Caco-2 (cell line): Measurements from ENCODE around the gene JADE3. TPM values are rescaled to one million over a fixed set of nuclear protein-coding genes. Genes with fewer than 3 reads are reported as not detected.

ENCODE experiments used
- BruUV-seq: library from RNA; stranded (reverse); fragments of 400-500 nt; replicated peaks from 2 replicates; lab custom pipeline; 2021; lab: Mats Ljungman, UMichigan
- CTCF ChIA-PET: fragments of 300-600 bp; sonication (Branson Sonifier 250); formaldehyde crosslinking; loops from one replicate; lab custom pipeline; 2022; ENCODE audit warnings: antibody characterized with exemption; lab: Charles Lee
- POLR2A ChIA-PET: fragments of 300-600 bp; sonication (Branson Sonifier 250); formaldehyde crosslinking; loops from one replicate; lab custom pipeline; 2022; ENCODE audit warnings: antibody characterized with exemption; lab: Charles Lee
- DNase-seq, 2 experiments: peaks; one replicate each; pipeline versions ENCODE4 v3.0.0 to v3.0.0-alpha.2; 2020 to 2022
- H3K27me3 ChIP-seq: replicated peaks from 2 replicates; pipeline ENCODE4 v1.6.0; 2011; ENCODE audit warnings: low read length; ENCODE audit not compliant: control insufficient read depth, insufficient read depth
- H3K36me3 ChIP-seq: 2 replicates; pipeline ENCODE4 v1.5.1; 2011; ENCODE audit warnings: low read length; ENCODE audit not compliant: control insufficient read depth, insufficient read depth
- H3K4me1 ChIP-seq: fragments of 250-450 bp; sonication (Bioruptor Pico); 2 replicates; pipeline ENCODE4 v1.5.1; 2020; ENCODE audit warnings: mild to moderate bottlenecking
- H3K4me3 ChIP-seq: 2 replicates; pipeline ENCODE4 v1.5.1; 2011; ENCODE audit warnings: low read depth, mild to moderate bottlenecking, control low read depth, low read length
- H3K9me3 ChIP-seq: fragments of 250-450 bp; sonication (Bioruptor Pico); 2 replicates; pipeline ENCODE4 v1.5.1; 2020; ENCODE audit warnings: mild to moderate bottlenecking, moderate library complexity
- H3K27ac Mint-ChIP-seq: one replicate; pipeline ENCODE4 v1.8.0; 2022; ENCODE audit warnings: mixed read lengths; ENCODE audit not compliant: unreplicated experiment
- H3K27me3 Mint-ChIP-seq: one replicate; pipeline ENCODE4 v1.8.0; 2022; ENCODE audit warnings: mixed read lengths; ENCODE audit not compliant: insufficient read depth, unreplicated experiment
- H3K36me3 Mint-ChIP-seq: one replicate; pipeline ENCODE4 v1.8.0; 2022; ENCODE audit warnings: mild to moderate bottlenecking, mixed read lengths; ENCODE audit not compliant: insufficient read depth, unreplicated experiment
- H3K4me1 Mint-ChIP-seq: one replicate; pipeline ENCODE4 v1.8.0; 2022; ENCODE audit warnings: low read depth, mixed read lengths; ENCODE audit not compliant: unreplicated experiment
- H3K4me3 Mint-ChIP-seq: one replicate; pipeline ENCODE4 v1.8.0; 2022; ENCODE audit warnings: mild to moderate bottlenecking, moderate library complexity, mixed read lengths; ENCODE audit not compliant: unreplicated experiment
- H3K9me3 Mint-ChIP-seq: one replicate; pipeline ENCODE4 v1.8.0; 2022; ENCODE audit warnings: mixed read lengths; ENCODE audit not compliant: unreplicated experiment
- CTCF ChIP-seq, 2 experiments: fragments of 200-600 bp in 1 of 2; IDR thresholded peaks; 1 replicate in 1 of 2; 2 replicates in 1 of 2; pipeline versions ENCODE4 v1.5.1 to v1.8.0; 2011 to 2022; ENCODE audit warnings: antibody characterized with exemption in 1 of 2, control low read depth in 1 of 2, inconsistent platforms in 1 of 2, low read depth in 1 of 2, low read length in 1 of 2, mild to moderate bottlenecking in 1 of 2, moderate library complexity in 1 of 2; ENCODE audit not compliant: insufficient read depth in 1 of 2, severe bottlenecking in 1 of 2, unreplicated experiment in 1 of 2
- intact Hi-C: fragments of 100-400 bp; cut with micrococcal nuclease; formaldehyde crosslinking; loops from one replicate; pipeline ENCODE4 v1.10.0; 2022; ENCODE audit not compliant: unreplicated experiment
- total RNA-seq: library from RNA; stranded (reverse); gene quantifications from 2 replicates; pipeline ENCODE4 v1.2.3, GENCODE V29; 2022

Gene JADE3
- total RNA-seq, 1 experiment from 2014 or later = 22.7 TPM

DNA sequence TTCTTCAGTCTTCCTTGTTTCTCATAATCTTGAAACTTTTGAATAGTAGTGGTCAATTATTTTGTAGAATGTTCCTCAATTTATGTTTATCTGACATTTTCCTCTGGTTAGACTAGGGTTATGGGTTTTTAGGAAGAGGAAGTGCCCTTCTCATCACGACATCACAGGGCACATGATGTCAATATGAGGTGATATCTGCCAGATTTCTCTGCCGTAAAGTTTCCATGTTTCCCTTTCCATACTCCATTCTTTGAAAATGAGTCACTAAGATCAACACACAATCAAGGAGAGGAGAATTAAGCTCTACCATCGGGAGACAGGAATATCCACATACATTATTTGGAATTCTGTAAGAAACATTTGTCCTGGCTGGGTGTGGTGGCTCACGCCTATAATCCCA lies 46.9 kb upstream of the JADE3 start:
- H3K9me3 ChIP-seq = no peaks in the 10 kb centered on the region
- H3K4me3 ChIP-seq = no peak overlapping the region
- H3K36me3 ChIP-seq = no peaks in the 10 kb centered on the region
- TF ChIP-seq CTCF (IDR thresholded peaks at IDR 0.05; ENCODE audit: insufficient read depth in 1 of 2, low read depth in 1 of 2, low read length in 1 of 2, severe bottlenecking in 1 of 2, unreplicated experiment in 1 of 2) = no peak
- Mint-ChIP-seq H3K4me3 (no peak overlapping the region), H3K36me3 (peaks cover 66% of the 10 kb centered on the region), H3K27me3 (no peaks in the 10 kb centered on the region), H3K9me3 (no peaks in the 10 kb centered on the region), H3K4me1 (peaks cover 8% of the 10 kb centered on the region), H3K27ac (no peak overlapping the region)
- BruUV-seq = no TSS peak
- intact Hi-C loops = no loop called here
- no peak for DNase-seq
- no peaks in the 10 kb centered on the region for H3K27me3 ChIP-seq
- peaks cover 7% of the 10 kb centered on the region for H3K4me1 ChIP-seq
- ChIA-PET CTCF (no interaction called here), POLR2A (no interaction called here)

DNA sequence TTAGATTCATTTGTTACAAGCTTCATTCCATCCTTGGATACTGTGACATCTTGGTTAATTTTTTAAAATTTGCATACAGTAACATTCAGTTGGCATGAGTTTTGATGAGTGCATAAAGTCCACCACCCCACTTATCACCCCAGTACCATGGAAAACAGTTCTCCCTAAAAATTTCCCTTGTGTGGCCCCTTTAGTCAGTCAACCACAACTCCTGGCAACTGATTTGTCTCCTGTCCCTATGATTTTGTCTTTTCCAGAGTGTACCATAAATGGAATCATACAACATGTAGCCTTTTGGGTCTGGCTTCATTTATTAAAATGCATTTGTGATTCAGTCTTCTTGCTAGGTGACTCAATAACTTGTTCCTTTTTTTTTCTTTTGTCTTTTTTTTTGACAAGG lies 45.5 kb upstream of the JADE3 start:
- ChIA-PET POLR2A (no interaction called here), CTCF (no interaction called here)
- Histone ChIP-seq H3K27me3 (no peaks in the 10 kb centered on the region), H3K4me3 (no peak overlapping the region), H3K4me1 (no peaks in the 10 kb centered on the region), H3K9me3 (no peaks in the 10 kb centered on the region), H3K36me3 (no peaks in the 10 kb centered on the region)
- no TSS peak for BruUV-seq
- Mint-ChIP-seq H3K4me3 (no peak overlapping the region), H3K9me3 (no peaks in the 10 kb centered on the region), H3K27ac (no peak overlapping the region), H3K36me3 (peaks cover 67% of the 10 kb centered on the region), H3K4me1 (no peaks in the 10 kb centered on the region), H3K27me3 (no peaks in the 10 kb centered on the region)
- TF ChIP-seq CTCF (IDR thresholded peaks at IDR 0.05; ENCODE audit: insufficient read depth in 1 of 2, low read depth in 1 of 2, low read length in 1 of 2, severe bottlenecking in 1 of 2, unreplicated experiment in 1 of 2) = no peak
- no peak for DNase-seq
- intact Hi-C loops = no loop called here

- Mint-ChIP-seq H3K9me3 (no peaks in the 10 kb centered on the region), H3K27me3 (no peaks in the 10 kb centered on the region), H3K27ac (no peak overlapping the region), H3K4me3 (no peak overlapping the region), H3K4me1 (no peaks in the 10 kb centered on the region), H3K36me3 (peaks cover 43% of the 10 kb centered on the region)
- ChIA-PET POLR2A (no interaction called here), CTCF (interaction anchor here (0.6 kb wide), 1 partner anchor 12 kb away, joined by 3 read pairs; no protein-coding TSS in a partner anchor)
- Histone ChIP-seq H3K36me3 (no peaks in the 10 kb centered on the region), H3K9me3 (no peaks in the 10 kb centered on the region), H3K27me3 (no peaks in the 10 kb centered on the region), H3K4me3 (no peak overlapping the region), H3K4me1 (no peaks in the 10 kb centered on the region)
- no peak for DNase-seq
- intact Hi-C loops = no loop called here
- TF ChIP-seq CTCF (IDR thresholded peaks at IDR 0.05; ENCODE audit: insufficient read depth in 1 of 2, low read depth in 1 of 2, low read length in 1 of 2, severe bottlenecking in 1 of 2, unreplicated experiment in 1 of 2) = no peak
- no TSS peak for BruUV-seq
These were observed 38.5 kb upstream of the JADE3 start for GRCh38 chrX:46873746-46874145.
